Measurements from ENCODE around the gene TBL1XR1. TPM values are rescaled to one million over a fixed set of nuclear protein-coding genes. Genes with fewer than 3 reads are reported as not detected.

Gene TBL1XR1
- total and polyA plus RNA-seq, 2 of the 8 experiments (the other 6 are each of a cell fraction or from before 2014, with no cell fraction given), result 28.1 to 147 TPM

DNA sequence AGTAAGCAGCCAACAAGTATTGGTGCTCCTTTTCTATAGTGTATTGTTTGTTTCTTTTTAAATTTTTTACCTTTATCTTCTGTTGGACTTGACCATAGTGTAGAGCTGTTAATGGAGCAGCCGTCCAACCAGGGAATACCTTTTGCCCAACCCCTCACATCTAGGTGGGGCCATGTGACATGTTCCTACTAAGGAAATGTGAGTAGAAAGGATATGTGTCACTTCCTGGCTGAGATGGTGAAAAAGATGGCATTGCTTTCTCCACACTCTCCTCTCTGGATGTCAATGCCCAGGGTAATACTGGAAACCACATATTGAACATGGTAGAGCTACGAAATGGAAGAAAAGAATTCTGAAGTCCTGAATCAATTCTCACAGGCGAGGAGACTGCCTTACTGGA lies 218.8 kb downstream of the TBL1XR1 start (continued):
- TF ChIP-seq SP4 (IDR thresholded peaks at IDR 0.05; ENCODE audit: low read length) (no peak), KDM1A (IDR thresholded peaks at IDR 0.05; ENCODE audit: borderline replicate concordance, low read length) (no peak), FOSL1 (IDR thresholded peaks at IDR 0.05; ENCODE audit: insufficient read depth, low read depth, low read length) (no peak)
- TF ChIP-seq, protein P1, sequence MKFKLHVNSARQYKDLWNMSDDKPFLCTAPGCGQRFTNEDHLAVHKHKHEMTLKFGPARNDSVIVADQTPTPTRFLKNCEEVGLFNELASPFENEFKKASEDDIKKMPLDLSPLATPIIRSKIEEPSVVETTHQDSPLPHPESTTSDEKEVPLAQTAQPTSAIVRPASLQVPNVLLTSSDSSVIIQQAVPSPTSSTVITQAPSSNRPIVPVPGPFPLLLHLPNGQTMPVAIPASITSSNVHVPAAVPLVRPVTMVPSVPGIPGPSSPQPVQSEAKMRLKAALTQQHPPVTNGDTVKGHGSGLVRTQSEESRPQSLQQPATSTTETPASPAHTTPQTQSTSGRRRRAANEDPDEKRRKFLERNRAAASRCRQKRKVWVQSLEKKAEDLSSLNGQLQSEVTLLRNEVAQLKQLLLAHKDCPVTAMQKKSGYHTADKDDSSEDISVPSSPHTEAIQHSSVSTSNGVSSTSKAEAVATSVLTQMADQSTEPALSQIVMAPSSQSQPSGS (IDR thresholded peaks at IDR 0.05; ENCODE audit: low read length), result no peak

Measured in H1 (cell line).